Measurements from ENCODE around the gene SEPTIN5.
A peak's percentile ranks its signal among the peaks of the same experiment; 100 is the strongest.
"Not testable (repeated sequence)": the region's sequence is repeated elsewhere in the genome, so short reads cannot be mapped to it uniquely, and the experiment has no call there.

SEPTIN5 gene

GRCh38 chr22:19714312-19715187 lies at the start of gene SEPTIN5:
SEPTIN5 (plus strand) TSS chr22:19714503; CDS start chr22:19714589, 86 bp downstream.
- no peak for DNase-seq (ENCODE audit: low read depth in 3 of 3)

DNA sequence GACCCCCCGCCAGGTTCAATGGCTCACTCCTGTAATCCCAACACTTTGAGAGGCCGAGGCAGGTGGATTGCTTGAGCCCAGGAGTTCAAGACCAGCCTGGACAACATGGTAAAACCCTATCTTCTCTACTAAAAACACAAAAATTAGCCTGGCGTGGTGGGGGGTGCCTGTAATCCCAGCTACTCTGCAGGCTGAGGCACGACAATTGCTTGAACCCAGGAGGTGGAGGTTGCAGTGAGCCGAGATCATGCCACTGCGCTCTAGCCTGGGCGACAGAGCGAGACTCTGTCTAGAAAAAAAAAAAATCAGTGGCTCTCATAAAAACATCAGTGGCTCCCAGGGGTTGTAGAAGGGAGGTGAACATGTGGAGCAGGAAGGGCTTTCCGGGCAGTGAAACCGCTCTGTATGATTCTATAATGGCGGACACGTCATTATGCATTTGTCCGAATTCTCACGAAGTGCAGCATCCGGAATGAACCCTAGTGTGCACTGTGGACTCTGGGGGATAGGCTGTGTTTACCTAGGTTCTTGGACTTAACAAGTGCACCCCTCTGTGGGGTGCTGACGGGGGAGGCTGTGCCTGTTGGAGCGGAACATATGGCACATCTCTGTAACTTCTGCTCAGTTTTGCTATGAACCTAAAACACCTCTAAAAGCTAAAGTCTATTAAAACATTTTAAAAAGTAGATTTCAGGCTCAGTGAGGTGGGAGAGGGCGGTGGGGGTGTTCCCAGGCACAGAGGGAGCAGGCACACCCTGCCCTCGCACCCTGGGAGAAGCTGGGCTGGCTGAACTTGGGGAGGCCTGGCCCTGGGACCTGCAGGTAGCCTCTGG lies 49.1 kb upstream of the SEPTIN5 start:
- no peak for DNase-seq (ENCODE audit: low read depth in 3 of 3)

DNA sequence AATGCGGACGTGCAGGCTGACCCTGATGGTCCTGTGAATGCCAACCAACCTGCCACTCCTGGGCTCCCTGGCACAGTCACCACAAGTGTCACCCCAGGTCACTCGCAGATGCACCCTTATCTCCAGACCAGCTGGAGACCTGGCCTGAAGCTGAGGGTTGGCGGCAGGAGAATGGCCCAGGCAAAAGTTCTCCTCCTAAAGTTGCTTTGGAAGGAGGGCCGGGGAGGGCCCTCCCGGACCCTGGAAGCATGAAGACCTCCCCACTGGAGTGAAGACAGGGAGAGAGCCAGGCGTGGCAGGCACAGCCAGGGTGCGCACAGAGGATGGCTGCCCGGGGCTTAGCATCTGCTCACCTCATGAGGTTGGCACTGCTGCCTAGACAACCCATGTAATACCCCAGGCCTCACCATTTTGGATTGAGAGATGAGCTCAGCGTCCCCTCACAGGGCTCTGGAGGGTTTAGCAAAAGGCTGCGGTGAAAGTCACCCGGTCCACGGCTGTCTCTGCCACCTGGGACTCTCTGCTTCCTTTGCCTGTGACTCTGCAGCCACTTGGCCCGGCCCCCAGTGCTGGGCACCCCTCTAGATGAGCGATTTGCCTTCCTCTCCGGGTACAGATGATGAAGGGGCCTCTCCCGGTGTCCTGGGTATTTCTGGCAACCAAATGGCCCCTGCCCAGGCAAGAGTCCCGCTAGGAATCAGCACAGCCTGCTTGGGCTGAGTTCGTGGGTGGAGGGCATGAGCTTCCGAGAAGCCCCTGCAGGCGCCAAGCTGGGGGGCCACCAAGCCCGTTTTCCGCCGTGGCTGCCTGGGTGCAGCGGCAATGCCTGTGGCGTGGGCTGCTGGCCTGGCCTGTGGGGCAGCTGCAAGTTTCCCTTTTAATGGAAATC lies 48.3 kb upstream of the SEPTIN5 start:
- DNase-seq (ENCODE audit: low read depth in 3 of 3): no peak

- DNase-seq (ENCODE audit: low read depth in 3 of 3): no peak
Observed at GRCh38 chr22:19666673-19667593, 47.4 kb upstream of the SEPTIN5 start.

DNA sequence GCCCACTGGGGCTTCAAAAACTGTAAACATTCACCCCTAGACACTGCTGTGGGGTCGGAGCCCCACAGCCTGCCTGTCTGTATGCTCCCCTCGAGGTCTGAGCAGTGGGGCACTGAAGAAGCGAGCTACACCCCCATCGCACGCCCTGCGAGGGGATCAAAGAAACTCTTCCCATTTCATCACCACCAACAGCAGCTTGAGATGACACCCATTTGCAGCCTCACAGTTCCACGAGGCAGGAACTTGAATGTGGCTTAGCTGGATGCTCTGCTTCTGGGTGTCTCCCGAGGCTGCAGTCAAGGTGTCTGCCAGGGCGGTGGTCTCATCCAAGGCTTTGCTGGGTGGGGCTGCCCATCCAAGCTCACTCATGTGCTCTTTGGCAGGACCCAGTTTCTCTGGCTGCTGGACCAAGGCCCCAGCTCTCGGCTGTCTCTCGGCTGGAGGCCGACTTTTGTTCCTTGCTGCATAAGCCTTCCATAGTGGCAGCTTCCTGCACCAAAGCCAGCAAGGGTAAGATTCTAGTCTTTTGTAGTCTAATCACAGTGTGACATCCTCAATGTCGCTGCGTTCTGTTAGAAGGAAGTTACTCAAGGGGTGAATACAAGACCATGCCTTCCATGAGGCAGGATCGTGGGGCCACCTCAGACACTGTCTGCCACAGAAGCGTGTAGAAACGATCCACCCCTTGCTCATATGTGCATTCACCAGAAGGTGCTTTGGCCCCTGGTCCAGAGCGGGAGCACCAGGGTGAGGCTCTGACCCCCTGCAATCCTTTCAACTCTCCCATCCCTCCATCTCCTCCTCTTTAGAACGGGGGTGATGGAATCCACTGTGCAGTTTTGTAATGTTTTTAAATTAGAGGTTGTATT lies 46.2 kb upstream of the SEPTIN5 start:
- no peak for DNase-seq (ENCODE audit: low read depth in 3 of 3)

- DNase-seq (ENCODE audit: low read depth in 3 of 3): no peak
Observed at GRCh38 chr22:19668748-19669147, 45.6 kb upstream of the SEPTIN5 start.

DNA sequence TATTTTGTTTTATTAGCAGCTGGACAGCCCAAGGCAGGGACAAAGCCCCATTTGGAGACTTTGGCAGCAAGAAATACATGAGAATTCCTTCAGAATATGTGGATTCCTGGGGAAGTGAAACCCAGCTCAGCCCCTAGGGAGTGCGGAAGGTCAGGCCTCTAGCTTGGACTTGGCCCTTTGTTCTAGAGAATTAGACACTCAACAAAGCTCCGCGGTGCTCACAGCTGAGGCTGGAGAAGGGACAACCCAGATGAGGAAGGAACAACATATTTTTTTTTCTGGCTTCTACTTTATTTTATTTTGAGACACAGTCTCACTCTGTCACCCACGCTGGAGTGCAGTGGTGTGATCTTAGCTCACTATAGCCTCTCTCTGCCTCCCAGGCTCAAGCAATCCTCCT lies 44.7 kb upstream of the SEPTIN5 start:
- DNase-seq (ENCODE audit: low read depth in 3 of 3): no peak

DNA sequence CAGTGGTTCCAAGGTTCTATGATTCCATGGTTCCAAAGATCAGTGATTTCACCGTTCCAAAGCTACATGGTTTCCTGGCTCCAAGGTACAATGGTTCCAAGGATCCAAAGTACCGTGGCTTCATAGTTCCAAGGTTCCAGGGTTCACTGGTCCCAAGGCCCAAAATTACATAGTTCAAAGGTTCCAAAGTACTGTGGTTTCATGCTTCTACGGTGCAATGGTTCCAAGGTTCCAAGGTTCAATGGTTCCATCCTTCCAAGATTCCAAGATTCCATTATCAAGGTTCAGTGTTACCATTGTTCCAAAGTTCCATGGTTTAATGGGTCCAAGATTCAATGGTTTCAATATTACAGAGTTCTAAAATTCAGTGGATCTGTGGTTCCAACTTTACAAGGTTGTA lies 43.0 kb upstream of the SEPTIN5 start:
- no peak for DNase-seq (ENCODE audit: low read depth in 3 of 3)

DNA sequence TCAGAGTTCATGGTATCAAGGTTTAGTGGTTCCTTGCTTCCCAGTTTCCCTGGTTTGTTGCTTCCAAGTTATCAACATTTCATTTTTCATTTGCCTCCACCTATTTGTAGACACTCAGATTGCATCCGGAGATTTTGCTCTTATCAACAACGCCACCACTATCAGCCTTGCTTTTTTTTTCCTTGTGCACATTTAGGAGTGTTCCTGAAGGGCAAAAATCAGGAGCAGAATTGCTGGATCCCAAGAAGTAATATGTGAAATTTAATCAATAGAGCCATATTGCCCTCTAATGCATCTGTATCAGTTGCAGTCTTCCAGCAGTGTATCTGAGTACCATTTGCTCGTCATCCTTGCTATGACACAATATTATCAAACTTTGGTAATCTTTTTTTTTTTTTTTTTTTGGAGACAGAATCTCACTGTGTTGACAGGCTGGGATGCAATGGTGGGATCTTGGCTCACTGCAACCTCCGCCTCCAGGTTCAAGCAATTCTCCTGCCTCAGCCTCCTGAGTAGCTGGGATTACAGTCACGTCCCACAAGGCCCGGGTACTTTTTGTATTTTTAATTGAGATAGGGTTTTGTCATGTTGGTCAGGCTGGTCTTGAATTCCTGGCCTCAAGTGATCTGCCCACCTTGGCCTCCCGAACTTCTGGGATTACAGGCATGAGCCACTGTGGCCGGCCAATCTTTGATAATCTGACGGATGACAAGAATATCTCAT lies 42.1 kb upstream of the SEPTIN5 start:
- no peak for DNase-seq (ENCODE audit: low read depth in 3 of 3)

- DNase-seq (ENCODE audit: low read depth in 3 of 3): no peak
Observed at GRCh38 chr22:19673660-19674059, 40.6 kb upstream of the SEPTIN5 start.

DNA sequence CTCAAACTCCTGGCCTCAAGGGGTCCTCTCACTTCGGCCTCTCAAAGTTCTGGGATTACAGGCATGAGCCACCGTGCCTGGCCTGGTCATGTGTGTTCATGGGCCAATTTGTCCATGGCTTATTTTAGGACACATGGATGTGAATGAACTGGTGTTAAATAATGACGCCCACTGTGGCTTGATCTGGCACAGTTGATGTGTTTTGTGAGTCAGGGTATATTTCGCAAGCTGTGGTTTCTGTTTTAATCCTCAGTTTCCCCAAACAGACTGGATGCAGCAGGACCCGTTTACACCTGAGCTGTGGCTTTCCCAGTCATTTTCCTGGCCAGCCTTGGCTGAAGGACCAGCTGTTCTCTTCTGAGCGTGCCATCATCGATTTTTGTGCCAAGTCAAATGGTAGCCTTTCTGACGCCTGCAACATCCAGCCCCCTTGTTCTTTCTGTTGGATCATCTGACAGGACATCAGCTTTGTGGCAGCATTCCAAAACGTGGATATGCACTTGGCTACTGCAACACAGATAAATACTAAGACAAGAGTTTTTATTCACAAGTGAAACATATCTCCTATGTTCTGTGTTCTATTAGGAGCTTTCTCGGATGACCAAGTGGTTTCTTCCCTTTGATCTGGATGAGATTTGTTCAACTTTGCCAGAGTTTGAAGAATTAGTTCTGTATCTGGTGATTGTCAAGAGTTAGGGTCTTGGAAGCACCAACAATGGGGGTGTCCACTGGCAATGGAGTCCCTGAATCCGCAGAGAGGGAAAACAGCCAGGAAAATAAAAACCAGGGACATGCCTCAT lies 40.0 kb upstream of the SEPTIN5 start:
- DNase-seq (ENCODE audit: low read depth in 3 of 3): no peak

GRCh38 chr22:19674929-19675253 lies 39.4 kb upstream of the SEPTIN5 start:
- no peak for DNase-seq (ENCODE audit: low read depth in 3 of 3)

- no peak for DNase-seq (ENCODE audit: low read depth in 3 of 3)
Observed at GRCh38 chr22:19675428-19675827, 38.9 kb upstream of the SEPTIN5 start.

DNA sequence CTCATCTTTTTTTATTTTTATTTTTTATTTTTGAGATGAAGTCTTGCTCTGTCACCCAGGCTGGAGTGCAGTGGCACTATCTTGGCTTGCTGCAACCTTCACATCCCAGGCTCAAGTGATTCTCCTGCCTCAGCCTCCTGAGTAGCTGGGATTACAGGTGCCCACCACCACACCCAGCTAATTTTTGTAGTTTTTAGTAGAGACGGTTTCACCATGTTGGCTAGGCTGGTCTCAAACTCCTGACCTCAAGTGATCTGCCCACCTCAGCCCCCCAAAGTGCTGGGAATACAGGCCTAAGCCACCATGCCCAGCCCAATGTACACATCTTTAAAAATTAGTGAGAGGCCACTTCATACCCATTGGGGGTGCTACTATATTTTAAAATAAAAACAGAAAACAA lies 37.9 kb upstream of the SEPTIN5 start:
- not testable (repeated sequence) for DNase-seq (ENCODE audit: low read depth in 3 of 3)

- DNase-seq (ENCODE audit: low read depth in 3 of 3): no peak
Observed at GRCh38 chr22:19678949-19679521, 35.3 kb upstream of the SEPTIN5 start.

GRCh38 chr22:19679522-19680101 lies 34.7 kb upstream of the SEPTIN5 start:
- DNase-seq (ENCODE audit: low read depth in 3 of 3): peak; percentile 23 to 29 (median 28)

DNA sequence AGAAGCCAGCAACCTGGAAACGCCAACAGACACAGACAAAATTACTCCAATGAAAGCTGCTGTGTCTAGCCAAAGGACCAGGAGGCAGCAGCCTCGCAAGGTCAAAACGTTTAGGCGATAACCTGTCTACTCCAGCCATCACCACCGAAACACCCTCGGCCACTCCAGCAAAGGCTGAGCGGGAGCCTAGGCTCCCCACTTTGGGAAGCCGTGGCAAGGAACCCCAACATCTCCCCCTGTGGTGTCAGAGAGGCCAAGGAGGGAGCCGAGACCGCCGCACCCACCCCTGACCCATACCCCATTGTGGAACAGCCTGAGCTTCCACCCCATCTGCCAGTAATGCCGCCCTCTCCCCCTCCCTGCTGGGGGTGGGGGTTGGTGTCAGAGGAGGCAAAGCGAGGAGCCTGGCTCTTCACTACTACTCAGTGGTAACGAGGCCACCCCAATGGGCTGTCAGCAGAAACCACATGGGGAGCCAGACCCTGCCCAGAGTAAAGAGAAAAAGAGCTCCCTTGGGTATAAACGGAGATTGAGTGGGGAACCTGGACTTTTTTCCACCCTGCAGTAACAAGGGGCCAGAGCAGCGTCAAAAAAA lies 33.9 kb upstream of the SEPTIN5 start:
- no peak for DNase-seq (ENCODE audit: low read depth in 3 of 3)

Measured in stimulated activated CD4-positive, alpha-beta T cell treated with anti-CD3 and anti-CD28 coated beads, TNF-alpha, amount 100 ng/mL, for 4 hours (primary cell).